ENCODE measurements around the gene NINL. TPM values are rescaled to one million over a fixed set of nuclear protein-coding genes. Genes with fewer than 3 reads are reported as not detected.

The NINL gene
- polyA plus RNA-seq, 1 of the 3 experiments (the other 2 are of a cell fraction): 22.5 TPM

GRCh38 chr20:25535762-25536161, 49.6 kb downstream of the NINL start:
- no peak overlapping the region for H3K9ac ChIP-seq
- CTCF ChIA-PET: no interaction called here
- H3K4me1 ChIP-seq (ENCODE audit: control insufficient read depth in 1 of 2, insufficient read depth in 2 of 2, low read depth in 1 of 2, low read length in 1 of 2): peaks cover 0 to 19% of the 10 kb centered on the region in 2 experiments; a peak in 1 of 4 replicates
- no peaks in the 10 kb centered on the region for H3F3A ChIP-seq (replicated peaks; ENCODE audit: insufficient read depth)
- DNase-seq: no peak
- 89% methylated on average over 6 of the region's 6 CpGs for WGBS (ENCODE audit: low lambda C conversion rate)
- H2AFZ ChIP-seq (ENCODE audit: low read depth): no peak overlapping the region
- H3K9me3 ChIP-seq: no peaks in the 10 kb centered on the region
- H3K27ac ChIP-seq (ENCODE audit: low read depth in 2 of 2, low read length in 1 of 2): no peak overlapping the region
- H3K4me2 ChIP-seq: no peak overlapping the region
- POLR2A ChIA-PET: no interaction called here
- no peaks in the 10 kb centered on the region for H3K9me2 ChIP-seq
- no peaks in the 10 kb centered on the region for H3K36me3 ChIP-seq (replicated peaks in 1 of 2; ENCODE audit: control insufficient read depth in 1 of 2, insufficient read depth in 2 of 2, low read length in 1 of 2)
- 0 out of 2 replicates have a peak, but pooled peaks cover 10% of the 10 kb centered on the region for H4K20me1 ChIP-seq (ENCODE audit: insufficient read depth)
- no peak overlapping the region for H3K4me3 ChIP-seq (ENCODE audit: low read depth in 2 of 2, low read length in 1 of 2)
- peaks cover 22% of the 10 kb centered on the region; the same call in 1 of the 2 replicates for H3K79me2 ChIP-seq (ENCODE audit: insufficient read depth)
- TF ChIP-seq SIN3A (IDR thresholded peaks at IDR 0.05; ENCODE audit: borderline replicate concordance, low read depth, low read length): no peak
- TF ChIP-seq, protein P1, sequence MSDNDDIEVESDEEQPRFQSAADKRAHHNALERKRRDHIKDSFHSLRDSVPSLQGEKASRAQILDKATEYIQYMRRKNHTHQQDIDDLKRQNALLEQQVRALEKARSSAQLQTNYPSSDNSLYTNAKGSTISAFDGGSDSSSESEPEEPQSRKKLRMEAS (IDR thresholded peaks at IDR 0.05; ENCODE audit: low read depth): no peak
- TF ChIP-seq RFX5 (IDR thresholded peaks at IDR 0.05; ENCODE audit: low read length): no peak
- TF ChIP-seq USF1 (IDR thresholded peaks at IDR 0.05; ENCODE audit: borderline replicate concordance, low read depth): no peak
- TF ChIP-seq RAD21 (IDR thresholded peaks at IDR 0.05; ENCODE audit: low read length): no peak
- no peak for TF ChIP-seq YY1 (IDR thresholded peaks at IDR 0.05; ENCODE audit: low read depth)
- TF ChIP-seq, protein P2, sequence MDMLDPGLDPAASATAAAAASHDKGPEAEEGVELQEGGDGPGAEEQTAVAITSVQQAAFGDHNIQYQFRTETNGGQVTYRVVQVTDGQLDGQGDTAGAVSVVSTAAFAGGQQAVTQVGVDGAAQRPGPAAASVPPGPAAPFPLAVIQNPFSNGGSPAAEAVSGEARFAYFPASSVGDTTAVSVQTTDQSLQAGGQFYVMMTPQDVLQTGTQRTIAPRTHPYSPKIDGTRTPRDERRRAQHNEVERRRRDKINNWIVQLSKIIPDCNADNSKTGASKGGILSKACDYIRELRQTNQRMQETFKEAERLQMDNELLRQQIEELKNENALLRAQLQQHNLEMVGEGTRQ (IDR thresholded peaks at IDR 0.05; ENCODE audit: borderline replicate concordance, low read depth, low read length): no peak
- TF ChIP-seq SMC3 (IDR thresholded peaks at IDR 0.05; ENCODE audit: low read depth, low read length): no peak
- TF ChIP-seq GATA2 (CRISPR knock-in tag; IDR thresholded peaks at IDR 0.05): no peak
- no peak for TF ChIP-seq NFIC (IDR thresholded peaks at IDR 0.05; ENCODE audit: borderline replicate concordance)
- no peak for TF ChIP-seq EP300 (IDR thresholded peaks at IDR 0.05; ENCODE audit: borderline replicate concordance in 1 of 2, low read depth in 1 of 2, low read length in 1 of 2)
- no peak for TF ChIP-seq FOSL2 (IDR thresholded peaks at IDR 0.05; ENCODE audit: borderline replicate concordance, low read depth)
- no peak for TF ChIP-seq MEF2A (IDR thresholded peaks at IDR 0.05; ENCODE audit: borderline replicate concordance, low read depth)
- no peaks in the 10 kb centered on the region for H3K27me3 ChIP-seq (ENCODE audit: insufficient read depth)

GRCh38 chr20:25534845-25535244, 50.5 kb downstream of the NINL start:
- Histone ChIP-seq H3K4me2 (no peak overlapping the region), H3F3A (replicated peaks; ENCODE audit: insufficient read depth) (no peaks in the 10 kb centered on the region), H3K4me1 (ENCODE audit: control insufficient read depth in 1 of 2, insufficient read depth in 2 of 2, low read depth in 1 of 2, low read length in 1 of 2) (peaks cover 0 to 14% of the 10 kb centered on the region in 2 experiments; a peak in 1 of 4 replicates), H3K4me3 (ENCODE audit: low read depth in 2 of 2, low read length in 1 of 2) (no peak overlapping the region), H3K27ac (ENCODE audit: low read depth in 2 of 2, low read length in 1 of 2) (no peak overlapping the region), H3K9ac (no peak overlapping the region), H3K79me2 (ENCODE audit: insufficient read depth) (peaks cover 22% of the 10 kb centered on the region; the same call in 1 of the 2 replicates), H3K36me3 (replicated peaks in 1 of 2; ENCODE audit: control insufficient read depth in 1 of 2, insufficient read depth in 2 of 2, low read length in 1 of 2) (no peaks in the 10 kb centered on the region), H4K20me1 (ENCODE audit: insufficient read depth) (0 out of 2 replicates have a peak, but pooled peaks cover 10% of the 10 kb centered on the region), H2AFZ (ENCODE audit: low read depth) (no peak overlapping the region), H3K9me2 (no peaks in the 10 kb centered on the region), H3K27me3 (ENCODE audit: insufficient read depth) (no peaks in the 10 kb centered on the region), H3K9me3 (no peaks in the 10 kb centered on the region)
- 98% methylated on average over 7 of the region's 7 CpGs for WGBS (ENCODE audit: low lambda C conversion rate)
- ChIA-PET CTCF (no interaction called here), POLR2A (no interaction called here)
- no peak for DNase-seq
- TF ChIP-seq, protein P1 (IDR thresholded peaks at IDR 0.05; ENCODE audit: low read depth): no peak
- no peak for TF ChIP-seq RXRA (IDR thresholded peaks at IDR 0.05; ENCODE audit: borderline replicate concordance, low read depth)
- TF ChIP-seq, protein P2 (IDR thresholded peaks at IDR 0.05; ENCODE audit: borderline replicate concordance, low read depth, low read length): no peak
- TF ChIP-seq, protein P3, sequence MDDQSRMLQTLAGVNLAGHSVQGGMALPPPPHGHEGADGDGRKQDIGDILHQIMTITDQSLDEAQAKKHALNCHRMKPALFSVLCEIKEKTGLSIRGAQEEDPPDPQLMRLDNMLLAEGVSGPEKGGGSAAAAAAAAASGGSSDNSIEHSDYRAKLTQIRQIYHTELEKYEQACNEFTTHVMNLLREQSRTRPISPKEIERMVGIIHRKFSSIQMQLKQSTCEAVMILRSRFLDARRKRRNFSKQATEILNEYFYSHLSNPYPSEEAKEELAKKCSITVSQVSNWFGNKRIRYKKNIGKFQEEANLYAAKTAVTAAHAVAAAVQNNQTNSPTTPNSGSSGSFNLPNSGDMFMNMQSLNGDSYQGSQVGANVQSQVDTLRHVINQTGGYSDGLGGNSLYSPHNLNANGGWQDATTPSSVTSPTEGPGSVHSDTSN (IDR thresholded peaks at IDR 0.05): no peak
- no peak for TF ChIP-seq TAF1 (IDR thresholded peaks at IDR 0.05; ENCODE audit: borderline replicate concordance, low read depth, low read length)
- TF ChIP-seq, protein P4, sequence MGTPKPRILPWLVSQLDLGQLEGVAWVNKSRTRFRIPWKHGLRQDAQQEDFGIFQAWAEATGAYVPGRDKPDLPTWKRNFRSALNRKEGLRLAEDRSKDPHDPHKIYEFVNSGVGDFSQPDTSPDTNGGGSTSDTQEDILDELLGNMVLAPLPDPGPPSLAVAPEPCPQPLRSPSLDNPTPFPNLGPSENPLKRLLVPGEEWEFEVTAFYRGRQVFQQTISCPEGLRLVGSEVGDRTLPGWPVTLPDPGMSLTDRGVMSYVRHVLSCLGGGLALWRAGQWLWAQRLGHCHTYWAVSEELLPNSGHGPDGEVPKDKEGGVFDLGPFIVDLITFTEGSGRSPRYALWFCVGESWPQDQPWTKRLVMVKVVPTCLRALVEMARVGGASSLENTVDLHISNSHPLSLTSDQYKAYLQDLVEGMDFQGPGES (IDR thresholded peaks at IDR 0.05; ENCODE audit: low read depth, low read length): no peak
- TF ChIP-seq REST (IDR thresholded peaks at IDR 0.05; ENCODE audit: low read depth, low read length): no peak

Measured in SK-N-SH (cell line).